AG04449 (cell line): ENCODE results near the gene CD151.
A peak's percentile ranks its signal among the peaks of the same experiment; 100 is the strongest.

Source experiments
- CTCF ChIA-PET: fragments of 350-600 bp; formaldehyde crosslinking; extraction: SDS; loops from one replicate; lab custom pipeline; 2021; ENCODE audit warnings: antibody characterized with exemption; lab: Yijun Ruan, JAX
- POLR2A ChIA-PET: fragments of 400-600, 350-600 bp; formaldehyde crosslinking; extraction: SDS; loops from one replicate; lab custom pipeline; 2020; ENCODE audit warnings: antibody characterized with exemption, inconsistent platforms; lab: Yijun Ruan, JAX
- DNase-seq: peaks from one replicate; pipeline ENCODE4 v3.0.0-alpha.2; 2010; ENCODE audit warnings: low read depth, low spot score
- H3K4me3 ChIP-seq: 2 replicates; pipeline ENCODE4 v1.5.1; 2011; ENCODE audit warnings: low read depth, mild to moderate bottlenecking, control low read depth, low read length
- CTCF ChIP-seq: IDR thresholded peaks from one replicate; pipeline ENCODE4 v1.5.1; 2011; ENCODE audit warnings: mild to moderate bottlenecking, moderate library complexity, low read length, control low read depth, inconsistent platforms; ENCODE audit not compliant: insufficient read depth; ENCODE audit errors: missing control alignments

CD151 gene

GRCh38 chr11:867856-868358 is 35.2 kb downstream of the CD151 start:
- ChIA-PET POLR2A (interaction anchor here (0.5 to 1.0 kb wide), 3 partner anchors 22 to 46 kb away, joined by 3 to 4 read pairs (median 3); partner anchors contain the start of gene TSPAN4), CTCF (interaction anchor here (1.5 kb wide), 1 partner anchor 12 kb away, joined by 3 read pairs; no protein-coding TSS in a partner anchor)
- H3K4me3 ChIP-seq: no peak overlapping the region
- DNase-seq: no peak
- TF ChIP-seq CTCF: no peak

- ChIA-PET POLR2A (interaction anchor here (0.5 kb wide), 1 partner anchor 47 kb away, joined by 3 read pairs; no protein-coding TSS in a partner anchor), CTCF (no interaction called here)
- DNase-seq: no peak
- H3K4me3 ChIP-seq: no peak overlapping the region
- TF ChIP-seq CTCF: no peak
Observed at GRCh38 chr11:868394-868793, 35.6 kb downstream of the CD151 start.

GRCh38 chr11:868802-869201 is 36.0 kb downstream of the CD151 start:
- DNase-seq: no peak
- ChIA-PET CTCF (no interaction called here), POLR2A (no interaction called here)
- TF ChIP-seq CTCF: no peak
- no peak overlapping the region for H3K4me3 ChIP-seq

GRCh38 chr11:869399-870126 is 36.8 kb downstream of the CD151 start:
- DNase-seq: no peak
- POLR2A ChIA-PET: no interaction called here
- no peak for TF ChIP-seq CTCF
- no peak overlapping the region for H3K4me3 ChIP-seq
- CTCF ChIA-PET: no interaction called here

- POLR2A ChIA-PET: no interaction called here
- H3K4me3 ChIP-seq: no peak overlapping the region
- no peak for DNase-seq
- TF ChIP-seq CTCF: peak; percentile 33
- CTCF ChIA-PET: no interaction called here
Observed at GRCh38 chr11:870127-870413, 37.3 kb downstream of the CD151 start.

GRCh38 chr11:870418-870817 is 37.7 kb downstream of the CD151 start:
- no peak overlapping the region for H3K4me3 ChIP-seq
- ChIA-PET CTCF (no interaction called here), POLR2A (no interaction called here)
- DNase-seq: no peak
- TF ChIP-seq CTCF: no peak
